Activated CD4-positive, alpha-beta T cell treated with anti-CD3 and anti-CD28 coated beads, Interleukin-2, amount 10 ng/mL, durations not matched to agents 24 days and 14 days (primary cell): ENCODE results near the gene IFIT1. TPM values are rescaled to one million over a fixed set of nuclear protein-coding genes. Genes with fewer than 3 reads are reported as not detected.

Experiments used
- DNase-seq: peaks from one replicate; pipeline ENCODE4 v3.0.0; 2022
- H3K27ac Mint-ChIP-seq: one replicate; pipeline ENCODE4 v1.8.0; 2022; ENCODE audit warnings: mild to moderate bottlenecking, mixed read lengths
- H3K27me3 Mint-ChIP-seq: one replicate; pipeline ENCODE4 v1.8.0; 2022; ENCODE audit warnings: mixed read lengths
- H3K36me3 Mint-ChIP-seq: one replicate; pipeline ENCODE4 v1.8.0; 2022; ENCODE audit warnings: low read depth, mild to moderate bottlenecking, mixed read lengths
- H3K4me1 Mint-ChIP-seq: one replicate; pipeline ENCODE4 v1.8.0; 2021; ENCODE audit warnings: mixed read lengths
- H3K4me3 Mint-ChIP-seq: one replicate; pipeline ENCODE4 v1.8.0; 2022; ENCODE audit warnings: mild to moderate bottlenecking, moderate library complexity, mixed read lengths
- H3K9me3 Mint-ChIP-seq: one replicate; pipeline ENCODE4 v1.8.0; 2021; ENCODE audit warnings: mixed read lengths
- intact Hi-C: fragments of 100-400 bp; cut with micrococcal nuclease; formaldehyde crosslinking; loops from one replicate; pipeline ENCODE4 v1.15.1; 2023
- total RNA-seq: library from RNA; stranded (reverse); gene quantifications from 2 replicates; pipeline ENCODE4 v1.2.3, GENCODE V29; 2022

IFIT1 gene
- total RNA-seq, 1 donor from 2014 or later, result 0.58 TPM

DNA sequence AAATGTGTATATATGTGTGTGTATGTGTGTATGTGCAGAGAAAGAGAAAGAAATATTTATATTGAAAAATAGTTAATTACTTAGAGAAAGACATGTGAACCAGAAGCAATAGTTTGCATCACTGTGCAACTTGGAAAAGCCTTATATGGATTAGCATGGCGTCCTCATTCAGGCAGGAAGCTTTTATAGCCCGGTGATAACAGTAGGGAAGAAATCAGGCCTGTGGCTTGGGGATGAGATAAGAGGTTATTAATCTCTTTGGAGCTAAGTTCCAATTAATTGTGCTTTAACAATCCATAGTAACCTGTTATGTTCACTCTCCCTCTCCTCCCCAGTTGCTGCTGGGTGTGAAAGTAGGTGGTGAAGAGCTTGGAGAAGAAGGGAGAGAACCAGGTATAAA lies 58.5 kb downstream of the IFIT1 start:
- Mint-ChIP-seq H3K4me1 (no peaks in the 10 kb centered on the region), H3K9me3 (peaks cover 7% of the 10 kb centered on the region), H3K36me3 (no peaks in the 10 kb centered on the region), H3K27ac (no peak overlapping the region), H3K4me3 (no peak overlapping the region), H3K27me3 (peaks cover 25% of the 10 kb centered on the region)
- intact Hi-C loops, result no loop called here
- DNase-seq, result no peak

DNA sequence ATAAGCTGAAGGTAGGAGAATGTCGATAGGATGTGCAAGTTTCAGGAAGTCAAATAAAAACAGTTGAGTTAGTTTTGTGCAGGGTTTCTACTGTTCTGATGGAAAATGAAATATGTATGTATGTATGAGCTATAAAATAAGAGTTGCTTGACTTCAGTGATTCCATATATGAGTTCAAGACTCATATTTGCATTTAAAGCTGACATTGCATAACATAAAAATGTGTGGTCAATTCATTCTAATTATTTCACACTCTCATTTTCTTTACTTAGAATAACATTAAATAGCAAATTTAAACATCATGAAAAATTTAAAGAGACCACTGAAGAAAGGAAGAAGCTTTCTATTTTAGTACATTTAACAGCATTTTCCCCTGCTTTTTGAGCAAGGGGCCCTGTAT lies 59.8 kb downstream of the IFIT1 start:
- Mint-ChIP-seq H3K27ac (no peak overlapping the region), H3K4me3 (no peak overlapping the region), H3K36me3 (no peaks in the 10 kb centered on the region), H3K27me3 (peaks cover 22% of the 10 kb centered on the region), H3K4me1 (no peaks in the 10 kb centered on the region), H3K9me3 (peaks cover 6% of the 10 kb centered on the region)
- intact Hi-C loops, result no loop called here
- no peak for DNase-seq

DNA sequence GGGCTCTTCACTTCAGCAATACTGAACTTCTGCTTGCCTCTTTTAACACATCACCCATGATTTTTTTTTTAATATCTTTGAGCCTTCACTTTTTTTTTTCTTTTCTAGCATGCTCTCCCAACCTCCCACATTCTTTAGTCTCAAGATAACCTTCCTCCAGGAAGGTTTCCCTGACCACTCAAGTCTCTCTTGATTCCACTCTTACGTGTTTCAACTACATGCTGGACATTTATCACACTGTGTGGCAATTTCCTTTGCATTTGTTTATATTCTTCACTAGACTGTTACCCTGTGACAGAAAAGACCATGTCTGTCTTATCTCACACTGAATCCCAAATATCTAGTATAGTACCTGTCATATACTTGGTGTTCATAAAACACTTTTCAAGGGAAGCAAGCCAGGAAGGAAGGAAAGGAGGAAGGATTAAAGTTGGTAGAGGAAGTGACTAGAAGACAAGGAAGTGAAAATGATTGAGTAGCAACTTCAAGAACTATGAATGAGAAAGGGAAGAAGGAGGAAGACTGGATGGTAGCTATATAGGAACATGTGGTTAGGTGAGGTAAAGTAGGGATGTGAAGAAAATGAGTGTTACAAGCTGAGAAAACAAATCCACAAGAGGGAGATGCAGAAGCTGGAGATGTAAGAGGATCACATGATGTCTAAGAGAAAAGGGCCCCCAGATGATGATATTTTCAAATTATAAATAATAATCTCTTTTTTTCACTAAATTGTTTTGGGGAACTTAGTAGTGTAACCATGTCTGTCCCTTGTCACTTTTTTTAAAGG lies 62.3 kb downstream of the IFIT1 start:
- Mint-ChIP-seq H3K4me3 (no peak overlapping the region), H3K36me3 (no peaks in the 10 kb centered on the region), H3K27ac (no peak overlapping the region), H3K4me1 (no peaks in the 10 kb centered on the region), H3K9me3 (no peaks in the 10 kb centered on the region), H3K27me3 (peaks cover 20% of the 10 kb centered on the region)
- DNase-seq, result no peak
- intact Hi-C loops, result no loop called here

Other genes with a start within 250 kb of the IFIT1 start
- gene CH25H, start 185.3 kb upstream of the IFIT1 start, total RNA-seq, result not detected in 2 replicates
- gene LIPA, start 140.8 kb upstream of the IFIT1 start, total RNA-seq, result 7.6 and 9.1 TPM in 2 replicates
- gene IFIT2, start 90.6 kb upstream of the IFIT1 start, total RNA-seq, result 0.40 and 0.54 TPM in 2 replicates
- 0.83 and 1.0 TPM in 2 replicates for gene IFIT3, start 64.6 kb upstream of the IFIT1 start, total RNA-seq
- not detected in 2 replicates for gene IFIT1B, start 14.6 kb upstream of the IFIT1 start, total RNA-seq
- 8.5 and 9.5 TPM in 2 replicates for gene IFIT5, start 21.9 kb downstream of the IFIT1 start, total RNA-seq
- gene SLC16A12, start 143.0 kb downstream of the IFIT1 start, total RNA-seq, result not detected in 2 replicates